Endothelial cell of umbilical vein (primary cell): ENCODE data around the gene RILPL1.

Source experiments
- CTCF ChIP-seq, 2 donors: IDR thresholded peaks; 1 replicate in 1 of 2; 2 replicates in 1 of 2; pipeline ENCODE4 v1.5.1; 2011; ENCODE audit warnings: low read length in 2 of 2, mild to moderate bottlenecking in 2 of 2, moderate library complexity in 2 of 2, control low read depth in 1 of 2, inconsistent platforms in 1 of 2, low read depth in 1 of 2; ENCODE audit not compliant: insufficient read depth in 1 of 2; ENCODE audit errors: extremely low read depth in 1 of 2
- EZH2 ChIP-seq: IDR thresholded peaks from 2 replicates; pipeline ENCODE4 v1.6.1; 2012; ENCODE audit warnings: borderline replicate concordance, low read depth, mild to moderate bottlenecking, moderate library complexity, low read length, inconsistent platforms; ENCODE audit not compliant: severe bottlenecking
- FOS ChIP-seq: IDR thresholded peaks from 2 replicates; pipeline ENCODE4 v1.6.1; 2011; ENCODE audit warnings: mild to moderate bottlenecking, low read length, moderate library complexity, borderline replicate concordance; ENCODE audit not compliant: insufficient read depth
- MAX ChIP-seq: IDR thresholded peaks from 2 replicates; pipeline ENCODE4 v1.6.1; 2011; ENCODE audit not compliant: insufficient read depth, insufficient read length
- MYC ChIP-seq: IDR thresholded peaks from one replicate; pipeline ENCODE4 v1.6.1; 2011; ENCODE audit warnings: mild to moderate bottlenecking, low read depth, low read length
- POLR2A ChIP-seq: IDR thresholded peaks from 2 replicates; pipeline ENCODE4 v1.6.1; 2012; ENCODE audit warnings: low read depth, mild to moderate bottlenecking, control low read depth, low read length
- POLR2AphosphoS5 ChIP-seq: IDR thresholded peaks from 2 replicates; pipeline ENCODE4 v1.6.1; 2012; ENCODE audit warnings: low read depth, mild to moderate bottlenecking, control low read depth, low read length, moderate library complexity; ENCODE audit not compliant: insufficient read depth

- TF ChIP-seq CTCF (IDR thresholded peaks at IDR 0.05; ENCODE audit: extremely low read depth in 1 of 2, insufficient read depth in 1 of 2, low read depth in 1 of 2, low read length in 2 of 2) (no peak), POLR2A (no peak), POLR2AphosphoS5 (no peak), EZH2 (no peak), MAX (no peak), FOS (no peak), MYC (no peak)
Measured at GRCh38 chr12:123427036-123427769, 106.3 kb downstream of the RILPL1 start.
